Fibroblast of lung (primary cell): ENCODE results near the gene FYN.

Experiments used
- CTCF ChIP-seq, 2 donors: IDR thresholded peaks in 1 of 2; conservative IDR thresholded peaks in 1 of 2; 1 replicate in 1 of 2; 2 replicates in 1 of 2; pipeline ENCODE4 v1.5.1; 2011 to 2012; ENCODE audit warnings: low read length in 2 of 2, control low read depth in 1 of 2, inconsistent platforms in 1 of 2, low read depth in 1 of 2, mild to moderate bottlenecking in 1 of 2
- EZH2 ChIP-seq: IDR thresholded peaks from 2 replicates; pipeline ENCODE4 v1.5.1; 2012; ENCODE audit warnings: low read length, control low read depth, mild to moderate bottlenecking; ENCODE audit errors: missing control alignments

GRCh38 chr6:111761783-111762312 is 111.4 kb downstream of the FYN start:
- TF ChIP-seq CTCF (conservative IDR thresholded peaks at IDR 0.05 in 1 of 2, IDR thresholded peaks at IDR 0.05 in 1 of 2; ENCODE audit: low read depth in 1 of 2, low read length in 2 of 2) (no peak), EZH2 (no peak)
